Glutamatergic neuron (in vitro differentiated cells): Measurements from ENCODE around the gene SH3GL1. TPM values are rescaled to one million over a fixed set of nuclear protein-coding genes. Genes with fewer than 3 reads are reported as not detected.

Source experiments
- DNase-seq: peaks from one replicate; pipeline ENCODE4 v3.0.0; 2022
- H3K27ac Mint-ChIP-seq: one replicate; pipeline ENCODE4 v1.8.0; 2020; ENCODE audit warnings: mild to moderate bottlenecking, mixed read lengths, inconsistent platforms; ENCODE audit not compliant: unreplicated experiment
- H3K27me3 Mint-ChIP-seq: one replicate; pipeline ENCODE4 v1.8.0; 2020; ENCODE audit warnings: mild to moderate bottlenecking, moderate library complexity, mixed read lengths, inconsistent platforms; ENCODE audit not compliant: unreplicated experiment
- H3K36me3 Mint-ChIP-seq: one replicate; pipeline ENCODE4 v1.8.0; 2020; ENCODE audit warnings: mild to moderate bottlenecking, mixed read lengths, inconsistent platforms; ENCODE audit not compliant: unreplicated experiment
- H3K4me1 Mint-ChIP-seq: one replicate; pipeline ENCODE4 v1.8.0; 2020; ENCODE audit warnings: mild to moderate bottlenecking, low read depth, mixed read lengths, inconsistent platforms; ENCODE audit not compliant: unreplicated experiment
- H3K4me3 Mint-ChIP-seq: one replicate; pipeline ENCODE4 v1.8.0; 2020; ENCODE audit warnings: mild to moderate bottlenecking, mixed read lengths, inconsistent platforms; ENCODE audit not compliant: unreplicated experiment
- H3K9me3 Mint-ChIP-seq: one replicate; pipeline ENCODE4 v1.8.0; 2020; ENCODE audit warnings: mild to moderate bottlenecking, moderate library complexity, mixed read lengths, inconsistent platforms; ENCODE audit not compliant: unreplicated experiment
- CTCF ChIP-seq: fragments of 200-600 bp; sonication (generic); IDR thresholded peaks from one replicate; pipeline ENCODE4 v1.5.0; 2021; ENCODE audit not compliant: partially characterized antibody, unreplicated experiment
- total RNA-seq: library from RNA; stranded (reverse); fragmentation: NEBNext Ultra II Directional; extraction: Animal tissue kit (Norgen Biotek cat#: 25700); gene quantifications from one replicate; pipeline ENCODE4 v1.2.1, GENCODE V29; 2021; ENCODE audit not compliant: unreplicated experiment

Gene SH3GL1
- total RNA-seq, 1 donor from 2014 or later, result 56.3 TPM

GRCh38 chr19:4447327-4448146 is 47.2 kb upstream of the SH3GL1 start:
- no peaks in the 10 kb centered on the region for H3K36me3 Mint-ChIP-seq
- TF ChIP-seq CTCF, result no peak
- DNase-seq, result no peak
- peaks cover 4% of the 10 kb centered on the region for H3K27me3 Mint-ChIP-seq
- H3K9me3 Mint-ChIP-seq, result peaks cover 2% of the 10 kb centered on the region
- peaks cover 3% of the 10 kb centered on the region for H3K4me1 Mint-ChIP-seq
- no peak overlapping the region for H3K4me3 Mint-ChIP-seq
- H3K27ac Mint-ChIP-seq, result no peak overlapping the region

GRCh38 chr19:4446704-4447200 is 46.4 kb upstream of the SH3GL1 start:
- no peak for TF ChIP-seq CTCF
- peaks cover 3% of the 10 kb centered on the region for H3K4me1 Mint-ChIP-seq
- no peak overlapping the region for H3K4me3 Mint-ChIP-seq
- H3K27me3 Mint-ChIP-seq, result peaks cover 6% of the 10 kb centered on the region
- H3K36me3 Mint-ChIP-seq, result no peaks in the 10 kb centered on the region
- DNase-seq, result no peak
- H3K27ac Mint-ChIP-seq, result no peak overlapping the region
- H3K9me3 Mint-ChIP-seq, result peaks cover 2% of the 10 kb centered on the region

- Mint-ChIP-seq H3K27ac (no peak overlapping the region), H3K27me3 (peaks cover 6% of the 10 kb centered on the region), H3K4me3 (no peak overlapping the region), H3K36me3 (no peaks in the 10 kb centered on the region), H3K4me1 (peaks cover 3% of the 10 kb centered on the region), H3K9me3 (peaks cover 2% of the 10 kb centered on the region)
- no peak for TF ChIP-seq CTCF
- DNase-seq, result no peak
Observed at GRCh38 chr19:4445963-4446703, 45.8 kb upstream of the SH3GL1 start.

GRCh38 chr19:4444765-4445741 is 44.7 kb upstream of the SH3GL1 start:
- Mint-ChIP-seq H3K27me3 (peaks cover 4% of the 10 kb centered on the region), H3K27ac (no peak overlapping the region), H3K4me3 (no peak overlapping the region), H3K36me3 (no peaks in the 10 kb centered on the region), H3K9me3 (peaks cover under 1% of the 10 kb centered on the region), H3K4me1 (peaks cover 3% of the 10 kb centered on the region)
- no peak for TF ChIP-seq CTCF
- no peak for DNase-seq
